ENCODE measurements around the gene PLCL2. TPM values are rescaled to one million over a fixed set of nuclear protein-coding genes. Genes with fewer than 3 reads are reported as not detected.

The PLCL2 gene
- total RNA-seq, 1 donor from 2014 or later: 9.9 TPM

- peak in 1 of 2 donors; percentile 45 for DNase-seq (ENCODE audit: low read depth in 2 of 2)
Measured at GRCh38 chr3:16865335-16865734, 19.4 kb upstream of the PLCL2 start.

GRCh38 chr3:16866571-16866970 lies 18.2 kb upstream of the PLCL2 start:
- peak in 1 of 2 donors; percentile 64 for DNase-seq (ENCODE audit: low read depth in 2 of 2)

GRCh38 chr3:16868513-16868912 lies 16.2 kb upstream of the PLCL2 start:
- DNase-seq (ENCODE audit: low read depth in 2 of 2): no peak

- no peak for DNase-seq (ENCODE audit: low read depth in 2 of 2)
Measured at GRCh38 chr3:16869261-16870005, 15.3 kb upstream of the PLCL2 start.

GRCh38 chr3:16871915-16872842 lies 12.6 kb upstream of the PLCL2 start:
- peak; percentile 52 to 70 for DNase-seq (ENCODE audit: low read depth in 2 of 2)

- no peak for DNase-seq (ENCODE audit: low read depth in 2 of 2)
Measured at GRCh38 chr3:16873872-16874271, 10.9 kb upstream of the PLCL2 start.

- DNase-seq (ENCODE audit: low read depth in 2 of 2): no peak
Measured at GRCh38 chr3:16875876-16876550, 8.7 kb upstream of the PLCL2 start.

- DNase-seq (ENCODE audit: low read depth in 2 of 2): no peak
Measured at GRCh38 chr3:16877505-16877904, 7.2 kb upstream of the PLCL2 start.

GRCh38 chr3:16877911-16878310 lies 6.8 kb upstream of the PLCL2 start:
- DNase-seq (ENCODE audit: low read depth in 2 of 2): no peak

- DNase-seq (ENCODE audit: low read depth in 2 of 2): no peak
Measured at GRCh38 chr3:16881896-16882630, 2.7 kb upstream of the PLCL2 start.

- no peak for DNase-seq (ENCODE audit: low read depth in 2 of 2)
Measured at GRCh38 chr3:16883057-16883722, 1.6 kb upstream of the PLCL2 start.

- no peak for DNase-seq (ENCODE audit: low read depth in 2 of 2)
Measured at GRCh38 chr3:16883723-16884083, 1.1 kb upstream of the PLCL2 start.

- DNase-seq (ENCODE audit: low read depth in 2 of 2): peak; percentile 65 to 84
Measured at GRCh38 chr3:16884084-16884747, 539 bp upstream of the PLCL2 start.

- peak; percentile 6 to 23 for DNase-seq (ENCODE audit: low read depth in 2 of 2)
Measured at GRCh38 chr3:16885593-16886302, 993 bp downstream of the PLCL2 start.

- DNase-seq (ENCODE audit: low read depth in 2 of 2): peak; percentile 6 to 19
Measured at GRCh38 chr3:16886303-16886683, 1.5 kb downstream of the PLCL2 start.

- DNase-seq (ENCODE audit: low read depth in 2 of 2): no peak
Measured at GRCh38 chr3:16887130-16887529, 2.4 kb downstream of the PLCL2 start.

GRCh38 chr3:16888356-16888755 lies 3.6 kb downstream of the PLCL2 start:
- DNase-seq (ENCODE audit: low read depth in 2 of 2): no peak

GRCh38 chr3:16888785-16889607 lies 4.2 kb downstream of the PLCL2 start:
- no peak for DNase-seq (ENCODE audit: low read depth in 2 of 2)
